BLaER1 treated with 17β-estradiol and CSF1 and Interleukin-3, amounts not matched to agents 10 nM and 100 nM (cell line): Measurements from ENCODE around the gene OR2A5.
"Not testable (repeated sequence)": the region's sequence is repeated elsewhere in the genome, so short reads cannot be mapped to it uniquely, and the experiment has no call there.

Source experiments
- H3K27ac ChIP-seq, 11 experiments: shearing (Covaris generic); formaldehyde crosslinking; 2 replicates each; pipeline ENCODE4 v1.8.1; 2022
- H3K27me3 ChIP-seq, 11 experiments: shearing (Covaris generic); formaldehyde crosslinking; 2 replicates each; pipeline ENCODE4 v1.8.1; 2022
- H3K36me3 ChIP-seq, 11 experiments: shearing (Covaris generic); formaldehyde crosslinking; 2 replicates each; pipeline ENCODE4 v1.8.1; 2022
- H3K4me1 ChIP-seq, 10 experiments: shearing (Covaris generic); formaldehyde crosslinking; 2 replicates each; pipeline ENCODE4 v1.8.1; 2022
- H3K4me2 ChIP-seq, 11 experiments: shearing (Covaris generic); formaldehyde crosslinking; 2 replicates each; pipeline ENCODE4 v1.8.1; 2022
- H3K4me3 ChIP-seq, 10 experiments: shearing (Covaris generic); formaldehyde crosslinking; 2 replicates each; pipeline ENCODE4 v1.8.1; 2022
- H3K9ac ChIP-seq, 11 experiments: shearing (Covaris generic); formaldehyde crosslinking; 2 replicates each; pipeline ENCODE4 v1.8.1; 2022
- H3K9me3 ChIP-seq, 11 experiments: shearing (Covaris generic); formaldehyde crosslinking; replicated peaks in 1 of 11; 2 replicates each; pipeline ENCODE4 v1.8.1; 2022
- H4K20me1 ChIP-seq, 11 experiments: shearing (Covaris generic); formaldehyde crosslinking; 2 replicates each; pipeline ENCODE4 v1.8.1; 2022
- Cebpa-rat ChIP-seq, 11 experiments: shearing (Covaris generic); IDR thresholded peaks; 2 replicates each; pipeline ENCODE4 v1.8.1; 2022

Gene OR2A5

GRCh38 chr7:144050093-144050492, 1.3 kb downstream of the OR2A5 start:
- Histone ChIP-seq H3K9me3 (no peaks in the 10 kb centered on the region), H3K36me3 (no peaks in the 10 kb centered on the region), H3K4me1 (no peaks in the 10 kb centered on the region), H3K4me2 (no peak overlapping the region), H3K4me3 (no peak overlapping the region), H4K20me1 (no peaks in the 10 kb centered on the region), H3K9ac (no peak overlapping the region), H3K27ac (no peak overlapping the region), H3K27me3 (no peaks in the 10 kb centered on the region)
- no peak for TF ChIP-seq Cebpa-rat (IDR thresholded peaks at IDR 0.05)

GRCh38 chr7:144050884-144051283, 2.1 kb downstream of the OR2A5 start:
- H3K4me3 ChIP-seq, H3K36me3 ChIP-seq, H3K27me3 ChIP-seq, H3K9ac ChIP-seq, H3K27ac ChIP-seq, H3K4me2 ChIP-seq, H4K20me1 ChIP-seq, H3K4me1 ChIP-seq, H3K9me3 ChIP-seq: not testable (repeated sequence)

DNA sequence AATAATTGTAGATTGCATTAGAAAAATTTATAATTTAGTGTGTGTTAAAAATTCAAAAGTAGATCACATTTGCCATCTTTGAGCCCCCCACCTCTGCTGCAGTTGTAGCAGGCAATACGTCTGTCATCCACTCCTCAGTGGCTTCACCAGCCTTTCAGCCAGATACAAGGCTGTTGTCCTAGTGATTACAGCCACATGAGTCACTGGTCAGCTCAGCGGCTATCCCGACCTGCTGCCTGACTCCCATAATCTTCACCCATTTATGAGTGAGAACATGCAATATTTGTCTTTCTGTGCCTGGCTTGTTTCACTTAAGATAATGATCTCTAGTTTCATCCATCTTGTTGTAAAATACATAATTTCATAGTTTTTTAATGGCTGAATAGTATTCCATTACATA, 9.2 kb downstream of the OR2A5 start:
- Histone ChIP-seq H3K27me3 (no peaks in the 10 kb centered on the region), H3K36me3 (no peaks in the 10 kb centered on the region), H3K4me2 (no peak overlapping the region), H3K4me3 (no peak overlapping the region), H4K20me1 (no peaks in the 10 kb centered on the region), H3K9ac (no peak overlapping the region), H3K27ac (no peak overlapping the region), H3K9me3 (no peaks in the 10 kb centered on the region; a peak in 1 of 22 replicates), H3K4me1 (no peaks in the 10 kb centered on the region)
- TF ChIP-seq Cebpa-rat (IDR thresholded peaks at IDR 0.05): no peak

- TF ChIP-seq Cebpa-rat (IDR thresholded peaks at IDR 0.05): no peak
- no peaks in the 10 kb centered on the region; a peak in 1 of 22 replicates for H3K9me3 ChIP-seq
These were observed 15.0 kb downstream of the OR2A5 start for GRCh38 chr7:144063710-144064109.

GRCh38 chr7:144069511-144069910, 20.8 kb downstream of the OR2A5 start, which contains the start of gene OR2A25:
TSS of gene OR2A25 (plus strand) at chr7:144069811. CDS start at chr7:144074220, 4,409 bp downstream.
- H3K36me3 ChIP-seq: no peaks in the 10 kb centered on the region
- H4K20me1 ChIP-seq: no peaks in the 10 kb centered on the region
- H3K9me3 ChIP-seq: no peaks in the 10 kb centered on the region
- H3K9ac ChIP-seq: no peak within 1 kb of the TSS
- H3K4me3 ChIP-seq: no peak within 1 kb of the TSS
- no peaks in the 10 kb centered on the region for H3K27me3 ChIP-seq
- H3K4me1 ChIP-seq: no peaks in the 10 kb centered on the region
- no peak within 1 kb of the TSS for H3K27ac ChIP-seq
- TF ChIP-seq Cebpa-rat (IDR thresholded peaks at IDR 0.05): no peak
- no peak within 1 kb of the TSS for H3K4me2 ChIP-seq

More at GRCh38 chr7:144063710-144064109, 15.0 kb downstream of the OR2A5 start:
- Histone ChIP-seq H3K36me3 (no peaks in the 10 kb centered on the region), H3K4me2 (no peak overlapping the region), H4K20me1 (no peaks in the 10 kb centered on the region), H3K27me3 (no peaks in the 10 kb centered on the region), H3K4me3 (no peak overlapping the region), H3K27ac (no peak overlapping the region), H3K4me1 (no peaks in the 10 kb centered on the region), H3K9ac (no peak overlapping the region)

DNA sequence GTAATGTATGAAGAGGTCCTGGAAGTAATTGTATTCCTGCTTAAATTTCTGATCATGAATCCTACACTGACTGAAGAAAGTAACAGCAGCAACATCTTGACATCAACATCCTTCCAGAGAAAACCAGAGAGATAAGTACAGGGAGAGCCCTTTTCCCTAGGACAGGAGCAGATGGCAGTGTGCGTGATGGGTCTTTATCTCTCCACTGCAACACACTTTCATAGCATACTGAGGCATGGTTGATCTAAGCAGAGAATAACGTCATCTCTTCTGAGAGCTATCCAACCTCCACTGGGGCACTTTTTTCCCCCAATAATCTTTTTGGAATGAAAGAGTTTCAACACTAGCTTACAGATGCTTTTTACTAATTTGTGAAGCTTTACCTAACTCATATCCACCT, 21.2 kb downstream of the OR2A5 start:
- no peaks in the 10 kb centered on the region for H4K20me1 ChIP-seq
- no peak overlapping the region for H3K4me2 ChIP-seq
- H3K27me3 ChIP-seq: no peaks in the 10 kb centered on the region
- no peaks in the 10 kb centered on the region for H3K4me1 ChIP-seq
- H3K27ac ChIP-seq: no peak overlapping the region
- no peak overlapping the region for H3K4me3 ChIP-seq
- H3K9me3 ChIP-seq: no peaks in the 10 kb centered on the region
- H3K36me3 ChIP-seq: no peaks in the 10 kb centered on the region
- TF ChIP-seq Cebpa-rat (IDR thresholded peaks at IDR 0.05): no peak
- H3K9ac ChIP-seq: no peak overlapping the region

- no peak overlapping the region for H3K4me2 ChIP-seq
- no peak overlapping the region for H3K4me3 ChIP-seq
- no peaks in the 10 kb centered on the region for H3K27me3 ChIP-seq
- TF ChIP-seq Cebpa-rat (IDR thresholded peaks at IDR 0.05): no peak
- H3K36me3 ChIP-seq: no peaks in the 10 kb centered on the region
- H3K27ac ChIP-seq: no peak overlapping the region
- no peaks in the 10 kb centered on the region for H4K20me1 ChIP-seq
- no peaks in the 10 kb centered on the region for H3K9me3 ChIP-seq
- no peaks in the 10 kb centered on the region for H3K4me1 ChIP-seq
- no peak overlapping the region for H3K9ac ChIP-seq
These were observed 25.6 kb downstream of the OR2A5 start for GRCh38 chr7:144074374-144074773.

GRCh38 chr7:144085978-144086377, 37.2 kb downstream of the OR2A5 start, which contains the start of gene OR2A12:
TSS of gene OR2A12 (plus strand) at chr7:144086278. CDS start at chr7:144095108, 8,830 bp downstream.
- Histone ChIP-seq H3K36me3 (no peaks in the 10 kb centered on the region), H3K27me3 (no peaks in the 10 kb centered on the region), H3K27ac (no peak within 1 kb of the TSS), H3K4me1 (no peaks in the 10 kb centered on the region), H3K9ac (no peak within 1 kb of the TSS), H3K4me3 (no peak within 1 kb of the TSS), H4K20me1 (no peaks in the 10 kb centered on the region), H3K4me2 (no peak within 1 kb of the TSS), H3K9me3 (peaks cover 0 to 4% (median 0%) of the 10 kb centered on the region in 11 experiments; a peak in 4 of 22 replicates)
- TF ChIP-seq Cebpa-rat (IDR thresholded peaks at IDR 0.05): no peak

DNA sequence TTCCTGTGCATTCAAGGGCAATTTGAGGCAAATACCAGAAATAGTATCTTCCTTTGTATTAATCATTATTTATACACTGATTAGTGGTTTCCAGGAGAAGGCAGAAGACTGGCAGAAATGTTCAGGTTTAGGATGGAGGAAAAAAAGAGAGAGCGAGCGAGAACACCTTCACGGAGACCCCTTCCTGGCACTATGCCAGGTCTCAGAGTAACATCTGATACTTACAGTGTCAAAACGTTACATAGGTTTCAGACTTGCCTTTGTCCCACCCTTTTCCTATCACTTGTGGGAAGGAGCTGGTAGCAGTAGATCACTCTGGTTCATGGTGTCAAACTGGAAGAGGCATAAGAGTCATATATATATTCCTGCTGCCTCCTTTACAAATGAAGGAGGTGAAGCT, 38.0 kb downstream of the OR2A5 start:
- TF ChIP-seq Cebpa-rat (IDR thresholded peaks at IDR 0.05): no peak
- H3K4me1 ChIP-seq: no peaks in the 10 kb centered on the region
- no peak overlapping the region for H3K9ac ChIP-seq
- H3K27ac ChIP-seq: no peak overlapping the region
- no peaks in the 10 kb centered on the region for H3K36me3 ChIP-seq
- H3K27me3 ChIP-seq: no peaks in the 10 kb centered on the region
- H4K20me1 ChIP-seq: no peaks in the 10 kb centered on the region
- peaks cover 0 to 4% (median 0%) of the 10 kb centered on the region in 11 experiments; a peak in 4 of 22 replicates for H3K9me3 ChIP-seq
- H3K4me2 ChIP-seq: no peak overlapping the region
- H3K4me3 ChIP-seq: no peak overlapping the region

GRCh38 chr7:144087230-144087629, 38.5 kb downstream of the OR2A5 start:
- Histone ChIP-seq H3K4me2 (no peak overlapping the region), H3K4me3 (no peak overlapping the region), H3K9me3 (peaks cover 0 to 4% (median 0%) of the 10 kb centered on the region in 11 experiments; a peak in 5 of 22 replicates), H3K27me3 (no peaks in the 10 kb centered on the region), H4K20me1 (no peaks in the 10 kb centered on the region), H3K27ac (no peak overlapping the region), H3K36me3 (no peaks in the 10 kb centered on the region), H3K9ac (no peak overlapping the region), H3K4me1 (no peaks in the 10 kb centered on the region)
- TF ChIP-seq Cebpa-rat (IDR thresholded peaks at IDR 0.05): no peak
